C4-2B (cell line): ENCODE results near the gene TSPAN31.

Experiments
- CTCF ChIP-seq: fragments of 450-650 bp; conservative IDR thresholded peaks from 2 replicates; pipeline ENCODE4 v1.5.1; 2017; ENCODE audit warnings: mild to moderate bottlenecking
- ZFX ChIP-seq: fragments of 450-650 bp; IDR thresholded peaks from 2 replicates; pipeline ENCODE4 v1.6.1; 2017

GRCh38 chr12:57754411-57755193, 9.8 kb downstream of the TSPAN31 start, which contains the start of gene MARCHF9:
- TF ChIP-seq CTCF = no peak
- no peak for TF ChIP-seq ZFX
